Middle frontal gyrus (tissue), 1 donor: ENCODE measurements around the gene PKN3.
"Not testable (repeated sequence)": the region's sequence is repeated elsewhere in the genome, so short reads cannot be mapped to it uniquely, and the experiment has no call there.

Experiments used
- DNase-seq: peaks from one replicate; pipeline ENCODE4 v3.0.0-alpha.2; 2015; ENCODE audit warnings: low spot score; ENCODE audit errors: extremely low spot score

PKN3 gene

GRCh38 chr9:128693738-128694137 lies 8.6 kb upstream of the PKN3 start:
- DNase-seq: not testable (repeated sequence)

GRCh38 chr9:128694344-128694743 lies 8.0 kb upstream of the PKN3 start:
- no peak for DNase-seq

GRCh38 chr9:128696923-128697707 lies 5.2 kb upstream of the PKN3 start:
- no peak for DNase-seq

- DNase-seq: not testable (repeated sequence)
Observed at GRCh38 chr9:128699096-128699795, 3.1 kb upstream of the PKN3 start.

GRCh38 chr9:128701227-128701854 lies 962 bp upstream of the PKN3 start:
- no peak for DNase-seq

- DNase-seq: no peak
Observed at GRCh38 chr9:128702949-128703615, 779 bp downstream of the PKN3 start.

- no peak for DNase-seq
Observed at GRCh38 chr9:128703616-128704355, 1.5 kb downstream of the PKN3 start.

GRCh38 chr9:128704356-128704670 lies 2.0 kb downstream of the PKN3 start:
- no peak for DNase-seq

GRCh38 chr9:128705051-128705965 lies 3.0 kb downstream of the PKN3 start:
- no peak for DNase-seq

GRCh38 chr9:128706045-128706444 lies 3.7 kb downstream of the PKN3 start:
- DNase-seq: no peak

- no peak for DNase-seq
Observed at GRCh38 chr9:128706671-128707381, 4.5 kb downstream of the PKN3 start.

- DNase-seq: no peak
Observed at GRCh38 chr9:128707446-128707845, 5.1 kb downstream of the PKN3 start.

GRCh38 chr9:128712451-128713410 lies 10.4 kb downstream of the PKN3 start:
- no peak for DNase-seq

- DNase-seq: no peak
Observed at GRCh38 chr9:128713411-128713780, 11.1 kb downstream of the PKN3 start.

- DNase-seq: no peak
Observed at GRCh38 chr9:128713941-128714573, 11.8 kb downstream of the PKN3 start.

- no peak for DNase-seq
Observed at GRCh38 chr9:128714586-128715435, 12.5 kb downstream of the PKN3 start.

GRCh38 chr9:128715436-128715750 lies 13.1 kb downstream of the PKN3 start:
- no peak for DNase-seq
